Suprapubic skin (tissue), 4 donors: ENCODE results near the gene PAM16. TPM values are rescaled to one million over a fixed set of nuclear protein-coding genes. Genes with fewer than 3 reads are reported as not detected.

ENCODE experiments used
- DNase-seq, 2 donors: peaks; one replicate each; pipeline ENCODE4 v3.0.0-alpha.2; 2019; ENCODE audit warnings: low spot score in 2 of 2
- H3K27ac ChIP-seq: fragments of 200-600 bp; sonication (generic); one replicate; pipeline ENCODE4 v1.5.1; 2019
- H3K27me3 ChIP-seq: fragments of 200-600 bp; sonication (generic); one replicate; pipeline ENCODE4 v1.5.1; 2019
- H3K36me3 ChIP-seq: fragments of 200-600 bp; sonication (generic); one replicate; pipeline ENCODE4 v1.5.1; 2019
- H3K4me1 ChIP-seq: fragments of 200-600 bp; sonication (generic); one replicate; pipeline ENCODE4 v1.5.1; 2019
- H3K4me3 ChIP-seq: fragments of 200-600 bp; sonication (generic); one replicate; pipeline ENCODE4 v1.5.1; 2019; ENCODE audit warnings: mild to moderate bottlenecking
- H3K9me3 ChIP-seq: fragments of 200-600 bp; sonication (generic); one replicate; pipeline ENCODE4 v1.5.1; 2019
- CTCF ChIP-seq, 2 donors: fragments of 200-600 bp in 1 of 2; fragments of 450-650 bp in 1 of 2; sonication (generic) in 1 of 2; IDR thresholded peaks; one replicate each; pipeline ENCODE4 v1.5.1; 2016 to 2019; ENCODE audit warnings: antibody characterized with exemption in 2 of 2, mild to moderate bottlenecking in 1 of 2, moderate library complexity in 1 of 2
- EP300 ChIP-seq: sonication (generic); formaldehyde crosslinking; IDR thresholded peaks from one replicate; pipeline ENCODE4 v1.6.1; 2017; ENCODE audit warnings: antibody characterized with exemption
- POLR2A ChIP-seq, 2 donors: fragments of 450-650 bp; IDR thresholded peaks; one replicate each; pipeline ENCODE4 v1.6.1; 2017; ENCODE audit warnings: antibody characterized with exemption in 2 of 2, mild to moderate bottlenecking in 2 of 2, moderate library complexity in 2 of 2
- POLR2AphosphoS5 ChIP-seq, 3 donors: sonication (generic); formaldehyde crosslinking; IDR thresholded peaks; one replicate each; pipeline ENCODE4 v1.6.1; 2017; ENCODE audit warnings: antibody characterized with exemption in 3 of 3
- WGBS: methylation state at CpG from one replicate; pipeline ENCODE4 v1.1.5; 2018; 5-methylcytosine and 5-hydroxymethylcytosine counted together
- total RNA-seq, 4 donors: library from RNA; depleted of rRNA; stranded (reverse); fragments of >200 nt; gene quantifications; one replicate each; pipeline ENCODE4 v1.1.0, GENCODE V29; 2016

Gene PAM16
- total RNA-seq, 4 donors from 2014 or later = 23.8 to 54.7 (median 46.1) TPM

GRCh38 chr16:4341250-4341649 is 9.9 kb downstream of the PAM16 start:
- no peak overlapping the region for H3K4me3 ChIP-seq
- no peaks in the 10 kb centered on the region for H3K27me3 ChIP-seq
- H3K36me3 ChIP-seq = peaks cover 34% of the 10 kb centered on the region
- TF ChIP-seq EP300 = no peak
- no peak for TF ChIP-seq POLR2A (IDR thresholded peaks at IDR 0.05)
- TF ChIP-seq CTCF (IDR thresholded peaks at IDR 0.05) = no peak
- TF ChIP-seq POLR2AphosphoS5 (IDR thresholded peaks at IDR 0.05) = no peak
- no peak for DNase-seq
- WGBS = no CpG with 5 or more reads among the region's 13 CpGs
- no peaks in the 10 kb centered on the region for H3K9me3 ChIP-seq
- H3K27ac ChIP-seq = no peak overlapping the region
- H3K4me1 ChIP-seq = peaks cover 15% of the 10 kb centered on the region

GRCh38 chr16:4340443-4340842 is 10.7 kb downstream of the PAM16 start:
- TF ChIP-seq POLR2A (IDR thresholded peaks at IDR 0.05) (no peak), EP300 (no peak), CTCF (IDR thresholded peaks at IDR 0.05) (no peak), POLR2AphosphoS5 (IDR thresholded peaks at IDR 0.05) (no peak)
- no peak for DNase-seq
- Histone ChIP-seq H3K27me3 (no peaks in the 10 kb centered on the region), H3K9me3 (no peaks in the 10 kb centered on the region), H3K27ac (no peak overlapping the region), H3K4me1 (peaks cover 11% of the 10 kb centered on the region), H3K36me3 (peaks cover 40% of the 10 kb centered on the region), H3K4me3 (no peak overlapping the region)
- 96% methylated on average over 3 of the region's 6 CpGs for WGBS

- TF ChIP-seq CTCF (IDR thresholded peaks at IDR 0.05) = no peak
- no peak for TF ChIP-seq POLR2A (IDR thresholded peaks at IDR 0.05)
- TF ChIP-seq EP300 = no peak
- TF ChIP-seq POLR2AphosphoS5 (IDR thresholded peaks at IDR 0.05) = no peak
- H3K9me3 ChIP-seq = no peaks in the 10 kb centered on the region
- no peaks in the 10 kb centered on the region for H3K27me3 ChIP-seq
- no peak overlapping the region for H3K4me3 ChIP-seq
- H3K4me1 ChIP-seq = peaks cover 7% of the 10 kb centered on the region
- no peak overlapping the region for H3K27ac ChIP-seq
- no peak for DNase-seq
- peaks cover 44% of the 10 kb centered on the region for H3K36me3 ChIP-seq
- WGBS = 46% methylated on average over 8 of the region's 14 CpGs
Observed at GRCh38 chr16:4339909-4340308, 11.2 kb downstream of the PAM16 start.

GRCh38 chr16:4339455-4339854 is 11.7 kb downstream of the PAM16 start:
- Histone ChIP-seq H3K27ac (no peak overlapping the region), H3K27me3 (no peaks in the 10 kb centered on the region), H3K9me3 (no peaks in the 10 kb centered on the region), H3K4me3 (no peak overlapping the region), H3K4me1 (peaks cover 4% of the 10 kb centered on the region), H3K36me3 (peaks cover 44% of the 10 kb centered on the region)
- no peak for TF ChIP-seq POLR2AphosphoS5 (IDR thresholded peaks at IDR 0.05)
- no peak for TF ChIP-seq CTCF (IDR thresholded peaks at IDR 0.05)
- TF ChIP-seq EP300 = no peak
- TF ChIP-seq POLR2A (IDR thresholded peaks at IDR 0.05) = no peak
- no peak for DNase-seq
- 72% methylated on average over 10 of the region's 10 CpGs for WGBS

- H3K9me3 ChIP-seq = no peaks in the 10 kb centered on the region
- H3K27me3 ChIP-seq = no peaks in the 10 kb centered on the region
- no peak overlapping the region for H3K4me3 ChIP-seq
- peaks cover 4% of the 10 kb centered on the region for H3K4me1 ChIP-seq
- peaks cover 44% of the 10 kb centered on the region for H3K36me3 ChIP-seq
- TF ChIP-seq CTCF (IDR thresholded peaks at IDR 0.05) = no peak
- no peak for TF ChIP-seq POLR2AphosphoS5 (IDR thresholded peaks at IDR 0.05)
- TF ChIP-seq POLR2A (IDR thresholded peaks at IDR 0.05) = no peak
- TF ChIP-seq EP300 = no peak
- DNase-seq = no peak
- WGBS = 87% methylated on average over 8 of the region's 10 CpGs
- no peak overlapping the region for H3K27ac ChIP-seq
Observed at GRCh38 chr16:4338712-4339299, 12.3 kb downstream of the PAM16 start.
